ENCODE results near the gene THSD4. TPM values are rescaled to one million over a fixed set of nuclear protein-coding genes. Genes with fewer than 3 reads are reported as not detected.

THSD4 gene
- total RNA-seq, 4 donors from 2014 or later: 39.4 to 232 (median 127) TPM

DNA sequence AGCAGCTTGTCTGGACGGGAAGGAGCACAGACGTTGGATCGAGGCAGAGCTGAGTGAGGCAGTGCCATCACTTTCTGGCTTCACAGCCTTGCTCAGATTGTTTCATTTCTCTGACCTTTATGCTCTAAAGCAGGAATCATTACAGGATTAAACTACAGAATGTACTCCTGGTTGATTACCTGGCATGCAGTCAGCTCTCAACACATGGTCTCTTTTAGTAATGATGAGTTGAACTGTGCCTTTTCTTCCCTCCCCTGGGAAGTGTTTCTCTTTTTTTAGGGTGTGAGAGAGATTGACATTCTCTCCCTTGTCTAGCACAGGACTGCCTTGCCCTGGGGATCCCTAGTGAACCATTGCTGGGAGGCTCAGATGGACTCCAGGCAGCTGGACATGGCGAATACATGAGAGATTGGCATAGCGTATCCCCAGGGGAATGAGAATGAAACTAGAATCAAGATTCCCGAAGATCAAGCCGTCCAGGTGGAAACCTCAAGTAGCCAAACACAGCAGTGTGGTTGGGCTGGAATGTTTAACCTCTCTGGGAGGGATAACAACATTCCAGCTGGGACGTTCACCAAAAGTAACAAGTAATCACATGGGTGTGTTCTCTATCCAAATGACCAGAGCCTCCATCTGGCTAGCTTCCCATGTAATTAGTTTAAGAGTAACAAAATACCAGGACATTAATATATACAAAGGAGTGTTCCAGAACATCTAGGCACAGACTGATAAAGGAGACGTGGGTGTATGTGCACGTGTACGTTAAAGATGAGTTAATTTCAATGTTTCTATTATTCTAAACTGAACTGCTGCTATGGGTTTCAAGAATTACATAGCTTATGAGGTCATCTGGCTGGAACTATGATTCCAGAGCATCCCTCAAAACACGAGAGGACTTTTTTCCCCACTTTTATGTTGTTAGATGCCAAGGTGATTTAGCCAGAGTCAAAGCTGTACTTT lies 576.5 kb downstream of the THSD4 start:
- 17 to 39% methylated on average over 8 to 11 of the region's 12 CpGs for WGBS, 2 donors
- Histone ChIP-seq H3K36me3 (peaks cover 0 to 22% (median 0%) of the 10 kb centered on the region in 3 donors), H3K27ac (peak overlapping the region; percentile 60 to 82 (median 73)), H3K27me3 (no peaks in the 10 kb centered on the region), H3K4me3 (peak overlapping the region in 1 of 4 donors; percentile 40), H3K4me1 (peaks cover 0 to 63% (median 31%) of the 10 kb centered on the region in 3 donors), H3K9me3 (no peaks in the 10 kb centered on the region)
- no peak for DNase-seq
- TF ChIP-seq, protein P1, sequence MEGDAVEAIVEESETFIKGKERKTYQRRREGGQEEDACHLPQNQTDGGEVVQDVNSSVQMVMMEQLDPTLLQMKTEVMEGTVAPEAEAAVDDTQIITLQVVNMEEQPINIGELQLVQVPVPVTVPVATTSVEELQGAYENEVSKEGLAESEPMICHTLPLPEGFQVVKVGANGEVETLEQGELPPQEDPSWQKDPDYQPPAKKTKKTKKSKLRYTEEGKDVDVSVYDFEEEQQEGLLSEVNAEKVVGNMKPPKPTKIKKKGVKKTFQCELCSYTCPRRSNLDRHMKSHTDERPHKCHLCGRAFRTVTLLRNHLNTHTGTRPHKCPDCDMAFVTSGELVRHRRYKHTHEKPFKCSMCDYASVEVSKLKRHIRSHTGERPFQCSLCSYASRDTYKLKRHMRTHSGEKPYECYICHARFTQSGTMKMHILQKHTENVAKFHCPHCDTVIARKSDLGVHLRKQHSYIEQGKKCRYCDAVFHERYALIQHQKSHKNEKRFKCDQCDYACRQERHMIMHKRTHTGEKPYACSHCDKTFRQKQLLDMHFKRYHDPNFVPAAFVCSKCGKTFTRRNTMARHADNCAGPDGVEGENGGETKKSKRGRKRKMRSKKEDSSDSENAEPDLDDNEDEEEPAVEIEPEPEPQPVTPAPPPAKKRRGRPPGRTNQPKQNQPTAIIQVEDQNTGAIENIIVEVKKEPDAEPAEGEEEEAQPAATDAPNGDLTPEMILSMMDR (IDR thresholded peaks at IDR 0.05): no peak
- TF ChIP-seq POLR2A (IDR thresholded peaks at IDR 0.05): no peak
- intact Hi-C loops (cut with DNase I): no loop called here

DNA sequence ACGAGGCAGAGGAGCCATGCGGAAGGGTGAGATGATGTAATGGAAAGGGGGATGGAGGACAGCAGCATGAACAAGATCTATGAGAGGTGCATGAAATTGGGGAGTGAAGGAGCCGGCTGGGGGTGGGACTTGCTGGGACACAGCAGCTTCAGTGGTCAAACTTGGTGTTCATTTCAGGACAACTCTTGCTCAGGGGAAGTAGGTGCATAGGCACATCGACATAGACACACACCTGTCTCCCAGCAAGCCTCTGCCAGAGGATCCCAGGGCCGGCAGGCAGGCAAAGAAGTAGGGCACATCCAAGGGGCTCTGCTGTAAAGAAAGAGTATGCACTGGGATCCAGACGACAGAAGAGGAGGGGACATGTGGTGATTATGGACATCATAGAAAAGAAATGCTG lies 582.0 kb downstream of the THSD4 start:
- peaks cover 0 to 16% (median 3%) of the 10 kb centered on the region in 3 donors for H3K4me1 ChIP-seq
- intact Hi-C loops (cut with DNase I): no loop called here
- no peaks in the 10 kb centered on the region for H3K9me3 ChIP-seq
- 66 to 67% methylated on average over 6 of the region's 6 CpGs for whole genome bisulfite sequencing, 2 donors
- TF ChIP-seq, protein P1 (IDR thresholded peaks at IDR 0.05): no peak
- no peak for TF ChIP-seq POLR2A (IDR thresholded peaks at IDR 0.05)
- no peak for DNase-seq
- no peak overlapping the region for H3K4me3 ChIP-seq
- no peaks in the 10 kb centered on the region for H3K27me3 ChIP-seq
- H3K36me3 ChIP-seq: peaks cover 0 to 22% (median 3%) of the 10 kb centered on the region in 3 donors
- H3K27ac ChIP-seq: no peak overlapping the region

DNA sequence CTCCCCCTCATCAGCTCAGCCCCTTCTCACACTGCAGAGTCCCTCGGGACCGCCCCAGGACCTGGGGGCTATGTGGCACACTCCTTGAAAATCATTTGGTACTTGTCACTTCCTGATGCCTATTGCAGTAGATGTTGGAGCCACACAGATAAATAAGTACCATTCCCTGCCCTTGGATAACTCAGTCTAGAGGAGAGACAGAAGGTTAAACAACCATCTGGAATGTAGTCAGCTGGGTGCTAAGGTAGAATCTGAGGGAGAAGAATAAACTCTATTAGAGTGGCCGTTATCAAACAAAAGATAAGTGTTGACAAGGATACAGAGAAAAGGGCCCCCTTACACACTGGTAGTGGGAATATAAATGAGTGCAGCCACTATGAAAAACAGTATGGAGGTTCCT lies 582.8 kb downstream of the THSD4 start:
- Histone ChIP-seq H3K4me3 (no peak overlapping the region), H3K27me3 (no peaks in the 10 kb centered on the region), H3K4me1 (peaks cover 0 to 10% (median 0%) of the 10 kb centered on the region in 3 donors), H3K27ac (no peak overlapping the region), H3K36me3 (peaks cover 0 to 26% (median 3%) of the 10 kb centered on the region in 3 donors), H3K9me3 (no peaks in the 10 kb centered on the region)
- TF ChIP-seq, protein P1 (IDR thresholded peaks at IDR 0.05): no peak
- no peak for TF ChIP-seq POLR2A (IDR thresholded peaks at IDR 0.05)
- intact Hi-C loops (cut with DNase I): no loop called here
- DNase-seq: no peak
- 63 to 84% methylated on average over 3 of the region's 3 CpGs for WGBS, 2 donors

DNA sequence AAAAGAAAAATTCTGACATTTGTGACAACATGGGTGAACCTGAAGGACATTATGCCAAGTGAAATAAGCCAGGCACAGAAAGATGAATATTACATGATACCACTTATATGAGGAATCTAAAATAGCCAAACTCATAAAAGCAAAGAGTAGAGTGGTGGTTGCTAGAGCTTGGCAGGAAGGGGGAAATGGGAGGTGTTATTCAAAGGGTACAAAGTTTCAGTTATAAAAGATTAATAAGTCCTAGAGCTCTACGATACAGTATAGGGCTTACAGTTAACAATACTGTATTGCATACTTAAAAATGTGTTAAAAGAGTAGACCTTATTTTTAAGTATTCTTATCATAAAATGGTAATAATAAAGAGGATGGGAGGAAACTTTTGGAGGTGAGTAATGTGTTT lies 583.5 kb downstream of the THSD4 start:
- intact Hi-C loops (cut with DNase I): no loop called here
- Histone ChIP-seq H3K27ac (no peak overlapping the region), H3K27me3 (no peaks in the 10 kb centered on the region), H3K4me3 (no peak overlapping the region), H3K4me1 (peaks cover 0 to 4% (median 0%) of the 10 kb centered on the region in 3 donors), H3K36me3 (peaks cover 0 to 19% (median 3%) of the 10 kb centered on the region in 3 donors), H3K9me3 (no peaks in the 10 kb centered on the region)
- 94 to 100% methylated on average over 1 of the region's 1 CpG for WGBS, 2 donors
- no peak for TF ChIP-seq POLR2A (IDR thresholded peaks at IDR 0.05)
- TF ChIP-seq, protein P1 (IDR thresholded peaks at IDR 0.05): no peak
- no peak for DNase-seq

DNA sequence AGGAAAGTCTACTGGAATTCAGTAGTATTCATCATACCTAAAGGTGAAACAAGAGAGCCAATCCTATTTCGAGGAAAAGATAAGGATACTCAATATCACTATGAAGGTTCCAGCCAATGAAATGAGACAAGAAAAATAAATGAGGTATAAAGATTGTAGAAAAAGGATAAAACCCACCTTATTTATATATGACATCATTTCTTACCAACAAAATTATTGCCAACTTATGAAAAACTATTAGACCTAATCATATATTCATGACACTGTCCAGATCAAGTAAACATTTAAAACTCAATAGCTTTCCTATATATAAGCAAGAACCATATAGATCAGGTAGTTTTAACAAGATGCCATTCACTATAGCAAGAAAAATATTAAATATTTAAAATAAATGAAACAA lies 584.7 kb downstream of the THSD4 start:
- Histone ChIP-seq H3K36me3 (peaks cover 0 to 12% (median 3%) of the 10 kb centered on the region in 3 donors), H3K27me3 (no peaks in the 10 kb centered on the region), H3K4me3 (no peak overlapping the region), H3K9me3 (no peaks in the 10 kb centered on the region), H3K4me1 (peaks cover 0 to 3% (median 0%) of the 10 kb centered on the region in 3 donors), H3K27ac (no peak overlapping the region)
- no peak for TF ChIP-seq POLR2A (IDR thresholded peaks at IDR 0.05)
- TF ChIP-seq, protein P1 (IDR thresholded peaks at IDR 0.05): no peak
- WGBS, 2 donors: 86 to 96% methylated on average over 1 of the region's 1 CpG
- DNase-seq: no peak
- intact Hi-C loops (cut with DNase I): no loop called here
